Caco-2 (cell line): ENCODE results near the gene GRIFIN. TPM values are rescaled to one million over a fixed set of nuclear protein-coding genes. Genes with fewer than 3 reads are reported as not detected.
A peak's percentile ranks its signal among the peaks of the same experiment; 100 is the strongest.

Experiments
- BruUV-seq: library from RNA; stranded (reverse); fragments of 400-500 nt; replicated peaks from 2 replicates; lab custom pipeline; 2021; lab: Mats Ljungman, UMichigan
- CTCF ChIA-PET: fragments of 300-600 bp; sonication (Branson Sonifier 250); formaldehyde crosslinking; loops from one replicate; lab custom pipeline; 2022; ENCODE audit warnings: antibody characterized with exemption; lab: Charles Lee
- POLR2A ChIA-PET: fragments of 300-600 bp; sonication (Branson Sonifier 250); formaldehyde crosslinking; loops from one replicate; lab custom pipeline; 2022; ENCODE audit warnings: antibody characterized with exemption; lab: Charles Lee
- DNase-seq, 2 experiments: peaks; one replicate each; pipeline versions ENCODE4 v3.0.0 to v3.0.0-alpha.2; 2020 to 2022
- H3K27me3 ChIP-seq: replicated peaks from 2 replicates; pipeline ENCODE4 v1.6.0; 2011; ENCODE audit warnings: low read length; ENCODE audit not compliant: control insufficient read depth, insufficient read depth
- H3K36me3 ChIP-seq: 2 replicates; pipeline ENCODE4 v1.5.1; 2011; ENCODE audit warnings: low read length; ENCODE audit not compliant: control insufficient read depth, insufficient read depth
- H3K4me1 ChIP-seq: fragments of 250-450 bp; sonication (Bioruptor Pico); 2 replicates; pipeline ENCODE4 v1.5.1; 2020; ENCODE audit warnings: mild to moderate bottlenecking
- H3K4me3 ChIP-seq: 2 replicates; pipeline ENCODE4 v1.5.1; 2011; ENCODE audit warnings: low read depth, mild to moderate bottlenecking, control low read depth, low read length
- H3K9me3 ChIP-seq: fragments of 250-450 bp; sonication (Bioruptor Pico); 2 replicates; pipeline ENCODE4 v1.5.1; 2020; ENCODE audit warnings: mild to moderate bottlenecking, moderate library complexity
- H3K27ac Mint-ChIP-seq: one replicate; pipeline ENCODE4 v1.8.0; 2022; ENCODE audit warnings: mixed read lengths; ENCODE audit not compliant: unreplicated experiment
- H3K27me3 Mint-ChIP-seq: one replicate; pipeline ENCODE4 v1.8.0; 2022; ENCODE audit warnings: mixed read lengths; ENCODE audit not compliant: insufficient read depth, unreplicated experiment
- H3K36me3 Mint-ChIP-seq: one replicate; pipeline ENCODE4 v1.8.0; 2022; ENCODE audit warnings: mild to moderate bottlenecking, mixed read lengths; ENCODE audit not compliant: insufficient read depth, unreplicated experiment
- H3K4me1 Mint-ChIP-seq: one replicate; pipeline ENCODE4 v1.8.0; 2022; ENCODE audit warnings: low read depth, mixed read lengths; ENCODE audit not compliant: unreplicated experiment
- H3K4me3 Mint-ChIP-seq: one replicate; pipeline ENCODE4 v1.8.0; 2022; ENCODE audit warnings: mild to moderate bottlenecking, moderate library complexity, mixed read lengths; ENCODE audit not compliant: unreplicated experiment
- H3K9me3 Mint-ChIP-seq: one replicate; pipeline ENCODE4 v1.8.0; 2022; ENCODE audit warnings: mixed read lengths; ENCODE audit not compliant: unreplicated experiment
- intact Hi-C: fragments of 100-400 bp; cut with micrococcal nuclease; formaldehyde crosslinking; loops from one replicate; pipeline ENCODE4 v1.10.0; 2022; ENCODE audit not compliant: unreplicated experiment
- total RNA-seq: library from RNA; stranded (reverse); gene quantifications from 2 replicates; pipeline ENCODE4 v1.2.3, GENCODE V29; 2022
- TF ChIP-seq, protein P1 (sequence below), 2 experiments: fragments of 200-600 bp in 1 of 2; IDR thresholded peaks; 1 replicate in 1 of 2; 2 replicates in 1 of 2; pipeline versions ENCODE4 v1.5.1 to v1.8.0; 2011 to 2022; ENCODE audit warnings: antibody characterized with exemption in 1 of 2, control low read depth in 1 of 2, inconsistent platforms in 1 of 2, low read depth in 1 of 2, low read length in 1 of 2, mild to moderate bottlenecking in 1 of 2, moderate library complexity in 1 of 2; ENCODE audit not compliant: insufficient read depth in 1 of 2, severe bottlenecking in 1 of 2, unreplicated experiment in 1 of 2

Gene GRIFIN
- total RNA-seq, 1 experiment from 2014 or later = not detected

DNA sequence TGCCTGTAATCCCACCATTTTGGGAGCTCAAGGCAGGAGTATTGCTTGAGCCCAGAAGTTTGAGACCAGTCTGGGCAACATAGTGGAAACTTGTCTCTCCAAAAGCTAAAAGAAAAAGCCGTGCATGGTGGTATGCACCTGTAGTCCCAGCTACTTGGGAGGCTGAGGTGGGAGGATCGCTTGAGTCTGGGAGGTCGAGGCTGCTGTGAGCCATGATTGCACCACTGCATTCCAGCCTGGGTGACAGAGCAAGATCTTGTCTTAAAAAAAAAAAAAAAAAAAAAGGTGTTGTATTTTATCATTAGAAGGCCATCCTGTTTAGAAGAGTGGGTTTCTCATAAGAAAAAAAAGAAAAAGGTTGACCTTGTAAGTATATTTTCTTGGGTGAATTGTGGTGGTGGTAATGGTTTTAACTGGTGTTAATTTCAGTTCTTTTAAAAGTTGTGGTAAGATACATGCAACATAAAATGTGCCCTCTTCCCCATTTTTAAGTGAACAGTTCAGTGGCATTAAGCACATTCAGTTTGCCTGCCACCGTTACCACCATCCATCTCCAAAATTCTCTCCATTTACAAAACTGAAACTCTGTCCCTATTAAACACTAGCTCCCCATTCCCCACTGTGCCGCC is 34.7 kb downstream of the GRIFIN start:
- peaks cover 30% of the 10 kb centered on the region for H3K36me3 Mint-ChIP-seq
- TF ChIP-seq, protein P1, sequence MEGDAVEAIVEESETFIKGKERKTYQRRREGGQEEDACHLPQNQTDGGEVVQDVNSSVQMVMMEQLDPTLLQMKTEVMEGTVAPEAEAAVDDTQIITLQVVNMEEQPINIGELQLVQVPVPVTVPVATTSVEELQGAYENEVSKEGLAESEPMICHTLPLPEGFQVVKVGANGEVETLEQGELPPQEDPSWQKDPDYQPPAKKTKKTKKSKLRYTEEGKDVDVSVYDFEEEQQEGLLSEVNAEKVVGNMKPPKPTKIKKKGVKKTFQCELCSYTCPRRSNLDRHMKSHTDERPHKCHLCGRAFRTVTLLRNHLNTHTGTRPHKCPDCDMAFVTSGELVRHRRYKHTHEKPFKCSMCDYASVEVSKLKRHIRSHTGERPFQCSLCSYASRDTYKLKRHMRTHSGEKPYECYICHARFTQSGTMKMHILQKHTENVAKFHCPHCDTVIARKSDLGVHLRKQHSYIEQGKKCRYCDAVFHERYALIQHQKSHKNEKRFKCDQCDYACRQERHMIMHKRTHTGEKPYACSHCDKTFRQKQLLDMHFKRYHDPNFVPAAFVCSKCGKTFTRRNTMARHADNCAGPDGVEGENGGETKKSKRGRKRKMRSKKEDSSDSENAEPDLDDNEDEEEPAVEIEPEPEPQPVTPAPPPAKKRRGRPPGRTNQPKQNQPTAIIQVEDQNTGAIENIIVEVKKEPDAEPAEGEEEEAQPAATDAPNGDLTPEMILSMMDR (IDR thresholded peaks at IDR 0.05; ENCODE audit: insufficient read depth in 1 of 2, low read depth in 1 of 2, low read length in 1 of 2, severe bottlenecking in 1 of 2, unreplicated experiment in 1 of 2) = no peak
- Histone ChIP-seq H3K9me3 (no peaks in the 10 kb centered on the region; the same call in 1 of the 2 replicates), H3K4me3 (no peak overlapping the region), H3K4me1 (peaks cover 53% of the 10 kb centered on the region), H3K27me3 (no peaks in the 10 kb centered on the region), H3K36me3 (peaks cover 5% of the 10 kb centered on the region)
- intact Hi-C loops = loop anchor here (2.0 kb wide), 1 partner anchor 39 kb away; the partner anchor contains the start of gene CHST12
- peak overlapping the region; percentile 95 for H3K27ac Mint-ChIP-seq
- no peaks in the 10 kb centered on the region for H3K9me3 Mint-ChIP-seq
- H3K27me3 Mint-ChIP-seq = no peaks in the 10 kb centered on the region
- BruUV-seq = no TSS peak
- ChIA-PET CTCF (interaction anchor here (0.6 to 2.0 kb wide), 5 partner anchors 10 to 155 kb away, joined by 3 to 11 read pairs (median 5); partner anchors contain the start of gene CHST12), POLR2A (interaction anchor here (0.7 kb wide), 1 partner anchor 23 kb away, joined by 4 read pairs; no protein-coding TSS in a partner anchor)
- peaks cover 42% of the 10 kb centered on the region for H3K4me1 Mint-ChIP-seq
- DNase-seq = peak in 1 of 2 experiments; percentile 19
- peak overlapping the region; percentile 65 for H3K4me3 Mint-ChIP-seq

DNA sequence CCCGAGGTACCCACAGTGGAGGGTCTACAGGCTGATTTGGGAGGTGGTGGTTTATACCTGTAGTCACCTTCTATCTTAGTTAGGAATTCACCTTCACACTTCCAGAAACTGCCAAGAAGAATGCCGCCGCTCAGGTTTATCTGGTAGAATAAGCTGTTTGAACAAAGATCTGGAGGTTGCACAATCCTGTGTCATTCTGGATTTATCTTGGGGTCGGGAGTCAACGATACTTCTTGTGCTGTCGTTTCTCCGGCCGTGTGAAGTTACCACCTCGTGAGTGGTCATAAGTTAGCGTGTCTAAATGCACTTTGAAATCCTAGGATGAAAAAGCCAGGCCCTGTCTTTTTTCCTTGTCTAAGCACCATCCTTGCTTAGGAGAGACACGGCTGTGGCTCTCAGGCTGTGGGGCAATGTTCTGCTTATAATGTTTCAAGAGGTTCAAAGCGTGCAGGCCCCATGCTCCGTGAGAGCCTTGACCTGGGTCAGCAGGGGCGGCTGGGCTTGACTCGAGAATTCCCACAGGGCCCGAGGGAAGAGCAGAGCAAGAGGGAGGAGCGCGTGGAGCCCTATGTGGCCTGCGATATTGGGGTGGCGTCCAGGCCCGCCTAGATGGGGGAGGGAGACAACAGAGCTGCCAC is 35.5 kb downstream of the GRIFIN start:
- no peaks in the 10 kb centered on the region for H3K9me3 Mint-ChIP-seq
- peak; percentile 92 to 93 for DNase-seq
- no peak overlapping the region for H3K4me3 ChIP-seq
- H3K4me3 Mint-ChIP-seq = peak overlapping the region; percentile 65
- CTCF ChIA-PET = interaction anchor here (0.6 to 2.0 kb wide), 7 partner anchors 9 to 236 kb away, joined by 3 to 11 read pairs (median 5); partner anchors contain the start of gene CHST12
- H3K27me3 ChIP-seq = no peaks in the 10 kb centered on the region
- H3K4me1 ChIP-seq = peaks cover 53% of the 10 kb centered on the region
- TF ChIP-seq, protein P1 (IDR thresholded peaks at IDR 0.05; ENCODE audit: insufficient read depth in 1 of 2, low read depth in 1 of 2, low read length in 1 of 2, severe bottlenecking in 1 of 2, unreplicated experiment in 1 of 2) = no peak
- H3K4me1 Mint-ChIP-seq = peaks cover 50% of the 10 kb centered on the region
- H3K36me3 ChIP-seq = peaks cover 7% of the 10 kb centered on the region
- POLR2A ChIA-PET = interaction anchor here (0.6 to 1.0 kb wide), 4 partner anchors 11 to 28 kb away, joined by 3 to 5 read pairs (median 4); no protein-coding TSS in a partner anchor
- no peaks in the 10 kb centered on the region for H3K27me3 Mint-ChIP-seq
- intact Hi-C loops = loop anchor here (1.0 to 2.0 kb wide), 2 partner anchors 28 to 38 kb away; partner anchors contain the start of gene CHST12
- peaks cover 27% of the 10 kb centered on the region for H3K36me3 Mint-ChIP-seq
- H3K9me3 ChIP-seq = no peaks in the 10 kb centered on the region; the same call in 1 of the 2 replicates
- H3K27ac Mint-ChIP-seq = peak overlapping the region; percentile 95
- TSS peak; percentile 45 for BruUV-seq

DNA sequence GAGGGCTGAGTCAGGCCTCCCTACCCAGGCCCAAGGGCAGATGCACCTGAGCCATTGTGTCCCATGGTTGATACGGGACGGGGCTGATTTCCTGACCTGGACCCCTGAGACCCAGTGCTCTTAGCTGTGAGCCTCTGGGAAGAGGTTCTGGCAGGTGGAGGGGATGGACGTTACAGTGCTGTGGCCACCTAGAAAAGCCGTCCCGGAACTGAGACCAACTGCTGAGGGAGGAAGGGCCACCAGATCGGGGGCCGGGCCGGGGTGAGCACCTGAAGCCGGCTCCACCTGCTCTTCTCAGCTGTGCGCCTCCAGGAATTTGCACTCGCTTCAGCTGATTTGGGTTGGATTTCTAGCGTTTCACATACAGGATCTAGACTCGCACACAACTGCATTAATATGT is 37.4 kb downstream of the GRIFIN start:
- H3K9me3 Mint-ChIP-seq = no peaks in the 10 kb centered on the region
- no peaks in the 10 kb centered on the region for H3K27me3 ChIP-seq
- ChIA-PET POLR2A (no interaction called here), CTCF (no interaction called here)
- intact Hi-C loops = no loop called here
- no peaks in the 10 kb centered on the region for H3K27me3 Mint-ChIP-seq
- H3K36me3 ChIP-seq = peaks cover 7% of the 10 kb centered on the region
- H3K27ac Mint-ChIP-seq = peak overlapping the region; percentile 72
- TF ChIP-seq, protein P1 (IDR thresholded peaks at IDR 0.05; ENCODE audit: insufficient read depth in 1 of 2, low read depth in 1 of 2, low read length in 1 of 2, severe bottlenecking in 1 of 2, unreplicated experiment in 1 of 2) = no peak
- no peak overlapping the region for H3K4me3 ChIP-seq
- no peak for DNase-seq
- BruUV-seq = no TSS peak
- H3K4me3 Mint-ChIP-seq = no peak overlapping the region
- H3K36me3 Mint-ChIP-seq = peaks cover 34% of the 10 kb centered on the region
- H3K4me1 ChIP-seq = peaks cover 53% of the 10 kb centered on the region
- H3K9me3 ChIP-seq = no peaks in the 10 kb centered on the region; the same call in 1 of the 2 replicates
- peaks cover 51% of the 10 kb centered on the region for H3K4me1 Mint-ChIP-seq
